GM23338 (cell line): ENCODE data around the gene KLHL6. TPM values are rescaled to one million over a fixed set of nuclear protein-coding genes. Genes with fewer than 3 reads are reported as not detected.

Experiments used
- ATAC-seq: fragments of 200-7000 bp; cut with Tn5 transposase; 3 replicates; pipeline ENCODE4 v1.9.1; 2020
- DNase-seq: peaks from one replicate; pipeline ENCODE4 v3.0.0-alpha.2; 2015; ENCODE audit warnings: low spot score
- H2AFZ ChIP-seq: fragments of 200-600 bp; sonication (generic); 2 replicates; pipeline ENCODE4 v1.8.0; 2016; ENCODE audit warnings: antibody characterized with exemption, mild to moderate bottlenecking, moderate library complexity
- H3F3A ChIP-seq: fragments of 200-600 bp; sonication (generic); replicated peaks from 2 replicates; pipeline ENCODE4 v1.8.0; 2017; ENCODE audit warnings: antibody characterized with exemption, mixed run types, low read depth
- H3K27ac ChIP-seq: fragments of 200-600 bp; sonication (generic); 2 replicates; pipeline ENCODE4 v1.6.1; 2016; ENCODE audit warnings: low read depth
- H3K27me3 ChIP-seq: fragments of 200-600 bp; sonication (generic); 2 replicates; pipeline ENCODE4 v1.8.0; 2016; ENCODE audit warnings: mild to moderate bottlenecking, mixed run types, moderate library complexity; ENCODE audit not compliant: insufficient read depth
- H3K36me3 ChIP-seq: fragments of 200-600 bp; sonication (generic); 2 replicates; pipeline ENCODE4 v1.8.0; 2016; ENCODE audit warnings: mild to moderate bottlenecking; ENCODE audit not compliant: insufficient read depth
- H3K4me1 ChIP-seq: fragments of 200-600 bp; sonication (generic); 2 replicates; pipeline ENCODE4 v1.8.0; 2016; ENCODE audit warnings: mild to moderate bottlenecking, moderate library complexity; ENCODE audit not compliant: insufficient read depth
- H3K4me2 ChIP-seq: fragments of 200-600 bp; sonication (generic); 2 replicates; pipeline ENCODE4 v1.7.1; 2017; ENCODE audit warnings: mixed run types
- H3K4me3 ChIP-seq: fragments of 200-600 bp; sonication (generic); 2 replicates; pipeline ENCODE4 v1.6.1; 2016; ENCODE audit warnings: mixed run types
- H3K79me2 ChIP-seq: fragments of 200-600 bp; sonication (generic); replicated peaks from 2 replicates; pipeline ENCODE4 v1.8.0; 2017; ENCODE audit warnings: mild to moderate bottlenecking; ENCODE audit not compliant: insufficient read depth
- H3K9me2 ChIP-seq: fragments of 200-600 bp; sonication (generic); 2 replicates; pipeline ENCODE4 v1.8.0; 2017; ENCODE audit not compliant: insufficient read depth
- H4K20me1 ChIP-seq: fragments of 200-600 bp; sonication (generic); replicated peaks from 2 replicates; pipeline ENCODE4 v1.8.0; 2017; ENCODE audit warnings: mild to moderate bottlenecking; ENCODE audit not compliant: insufficient read depth
- H3K27ac Mint-ChIP-seq: 2 replicates; pipeline ENCODE4 v1.8.0; 2020; ENCODE audit warnings: inconsistent platforms, mild to moderate bottlenecking, moderate library complexity, mixed read lengths
- H3K27me3 Mint-ChIP-seq: 3 replicates; pipeline ENCODE4 v1.8.0; 2022; ENCODE audit warnings: low read depth, mild to moderate bottlenecking, moderate library complexity, mixed read lengths, inconsistent platforms; ENCODE audit not compliant: insufficient read depth, poor library complexity
- H3K36me3 Mint-ChIP-seq: 3 replicates; pipeline ENCODE4 v1.8.0; 2021; ENCODE audit warnings: low read depth, mild to moderate bottlenecking, inconsistent platforms, moderate library complexity, mixed read lengths
- H3K4me1 Mint-ChIP-seq: 3 replicates; pipeline ENCODE4 v1.8.0; 2020; ENCODE audit warnings: mild to moderate bottlenecking, inconsistent platforms, mixed read lengths
- H3K4me3 Mint-ChIP-seq: 3 replicates; pipeline ENCODE4 v1.8.0; 2021; ENCODE audit warnings: moderate library complexity, mild to moderate bottlenecking, inconsistent platforms, mixed read lengths
- H3K9me3 Mint-ChIP-seq: 3 replicates; pipeline ENCODE4 v1.8.0; 2020; ENCODE audit warnings: moderate library complexity, mild to moderate bottlenecking, inconsistent platforms, mixed read lengths
- CREB1 ChIP-seq: fragments of 250-450 bp; sonication (Bioruptor Pico); IDR thresholded peaks from 2 replicates; pipeline ENCODE4 v1.5.0; 2020; ENCODE audit warnings: low read depth, mild to moderate bottlenecking, moderate library complexity
- CTCF ChIP-seq, 2 experiments: fragments of 200-600 bp in 1 of 2; sonication (generic) in 1 of 2; conservative IDR thresholded peaks; 2 replicates each; pipeline versions ENCODE4 v1.5.1 to v1.6.1; 2016 to 2017; ENCODE audit warnings: antibody characterized with exemption in 2 of 2, low read depth in 2 of 2, mild to moderate bottlenecking in 2 of 2, moderate library complexity in 1 of 2
- ETS1 ChIP-seq: IDR thresholded peaks from 2 replicates; pipeline ENCODE4 v1.6.1; 2016; ENCODE audit warnings: antibody characterized with exemption
- EZH2 ChIP-seq: fragments of 200-600 bp; sonication (generic); IDR thresholded peaks from one replicate; pipeline ENCODE4 v1.8.0; 2017; ENCODE audit warnings: antibody characterized with exemption, mild to moderate bottlenecking, low read depth; ENCODE audit not compliant: unreplicated experiment
- EZH2phosphoT487 ChIP-seq: fragments of 200-600 bp; sonication (generic); IDR thresholded peaks from one replicate; pipeline ENCODE4 v1.8.1; 2018; ENCODE audit warnings: antibody characterized with exemption; ENCODE audit not compliant: unreplicated experiment
- JUNB ChIP-seq: IDR thresholded peaks from one replicate; pipeline ENCODE4 v1.6.1; 2016; ENCODE audit warnings: antibody characterized with exemption; ENCODE audit not compliant: unreplicated experiment
- NANOG ChIP-seq: IDR thresholded peaks from 2 replicates; pipeline ENCODE4 v1.6.1; 2016; ENCODE audit warnings: antibody characterized with exemption, borderline replicate concordance
- POLR2AphosphoS5 ChIP-seq: IDR thresholded peaks from 2 replicates; pipeline ENCODE4 v1.6.1; 2016; ENCODE audit warnings: antibody characterized with exemption, low read depth
- REST ChIP-seq: IDR thresholded peaks from one replicate; pipeline ENCODE4 v1.6.1; 2018; ENCODE audit warnings: antibody characterized with exemption; ENCODE audit not compliant: unreplicated experiment
- STAT1 ChIP-seq: IDR thresholded peaks from one replicate; pipeline ENCODE4 v1.6.1; 2016; ENCODE audit warnings: antibody characterized with exemption; ENCODE audit not compliant: unreplicated experiment
- ZNF114 ChIP-seq: fragments of 250-450 bp; sonication (Bioruptor Pico); IDR thresholded peaks from 2 replicates; pipeline ENCODE4 v1.5.0; 2020; ENCODE audit warnings: mild to moderate bottlenecking, moderate library complexity
- ZNF331 ChIP-seq: fragments of 250-450 bp; sonication (Bioruptor Pico); IDR thresholded peaks from 2 replicates; pipeline ENCODE4 v1.5.0; 2020; ENCODE audit warnings: low read depth, mild to moderate bottlenecking, moderate library complexity
- ZNF462 ChIP-seq: fragments of 250-450 bp; sonication (Bioruptor Pico); IDR thresholded peaks from 2 replicates; pipeline ENCODE4 v1.5.0; 2020; ENCODE audit warnings: mild to moderate bottlenecking, moderate library complexity
- polyA plus RNA-seq: library from polyadenylated mRNA; unstranded; fragments of >200 nt; fragmentation: Nextera tagmentation; extraction: Ambion mirVana; gene quantifications from 2 replicates; pipeline ENCODE4 v1.2.1, GENCODE V29; 2016
- total RNA-seq: library from RNA; depleted of rRNA; stranded (reverse); fragments of >200 nt; shearing (Covaris generic); gene quantifications from 2 replicates; pipeline ENCODE4 v1.2.3, GENCODE V29; 2014

Gene KLHL6
- total and polyA plus RNA-seq, 2 experiments from 2014 or later = not detected

- H3K4me1 Mint-ChIP-seq = peaks cover 34% of the 10 kb centered on the region
These were observed 21.3 kb downstream of the KLHL6 start for GRCh38 chr3:183534249-183534648.

More at GRCh38 chr3:183534249-183534648, 21.3 kb downstream of the KLHL6 start:
- no peaks in the 10 kb centered on the region for H3K79me2 ChIP-seq
- no peak overlapping the region for H2AFZ ChIP-seq
- H3K4me3 ChIP-seq = 0 out of 2 replicates have a peak overlapping the region, but pooled peaks have one; percentile 39
- Mint-ChIP-seq H3K27ac (no peak overlapping the region), H3K4me3 (no peak overlapping the region), H3K36me3 (no peaks in the 10 kb centered on the region; the same call in 2 of the 3 replicates), H3K9me3 (no peaks in the 10 kb centered on the region), H3K27me3 (peaks cover 15% of the 10 kb centered on the region)
- H3K4me1 ChIP-seq = peaks cover 17% of the 10 kb centered on the region
- no peak for ATAC-seq
- H3K27me3 ChIP-seq = peaks cover 18% of the 10 kb centered on the region
- H3K27ac ChIP-seq = no peak overlapping the region
- no peaks in the 10 kb centered on the region; the same call in 1 of the 2 replicates for H3K9me2 ChIP-seq
- H3K4me2 ChIP-seq = peak overlapping the region; percentile 44
- DNase-seq = no peak
- no peak for TF ChIP-seq STAT1
- no peak for TF ChIP-seq EZH2
- no peak for TF ChIP-seq ZNF114 (CRISPR knock-in tag)
- TF ChIP-seq POLR2AphosphoS5 = no peak
- TF ChIP-seq CREB1 = no peak
- TF ChIP-seq JUNB = no peak
- no peak for TF ChIP-seq ETS1
- no peak for TF ChIP-seq ZNF462 (CRISPR knock-in tag)
- no peak for TF ChIP-seq REST
- TF ChIP-seq ZNF331 (CRISPR knock-in tag) = no peak
- no peak for TF ChIP-seq EZH2phosphoT487
- no peak for TF ChIP-seq CTCF (conservative IDR thresholded peaks at IDR 0.05; ENCODE audit: low read depth in 2 of 2)
- TF ChIP-seq NANOG = no peak
- H3F3A ChIP-seq = no peaks in the 10 kb centered on the region
- H4K20me1 ChIP-seq = no peaks in the 10 kb centered on the region
- no peaks in the 10 kb centered on the region for H3K36me3 ChIP-seq
